Panc1 (cell line): ENCODE data around the gene SLC6A7. TPM values are rescaled to one million over a fixed set of nuclear protein-coding genes. Genes with fewer than 3 reads are reported as not detected.

Experiments used
- ATAC-seq: fragments of 200-7000 bp; cut with Tn5 transposase; 2 replicates; pipeline ENCODE4 v1.9.1; 2020; ENCODE audit warnings: mild to moderate bottlenecking, moderate library complexity
- BruUV-seq: library from RNA; stranded (reverse); fragments of 400-500 nt; replicated peaks from 2 replicates; lab custom pipeline; 2021; lab: Mats Ljungman, UMichigan
- CTCF ChIA-PET: fragments of 300-600 bp; sonication (Branson Sonifier 250); formaldehyde crosslinking; loops from one replicate; lab custom pipeline; 2022; ENCODE audit warnings: antibody characterized with exemption; lab: Charles Lee
- POLR2A ChIA-PET: fragments of 300-600 bp; sonication (Branson Sonifier 250); formaldehyde crosslinking; loops from one replicate; lab custom pipeline; 2022; ENCODE audit warnings: antibody characterized with exemption; lab: Charles Lee
- DNase-seq: peaks from one replicate; pipeline ENCODE4 v3.0.0-alpha.2; 2010; ENCODE audit warnings: low read depth, low spot score
- H3K27ac ChIP-seq: 2 replicates; pipeline ENCODE4 v1.5.1; 2011; ENCODE audit warnings: mild to moderate bottlenecking, low read length, inconsistent platforms
- H3K27me3 ChIP-seq: fragments of 200-500 bp; sonication (Bioruptor generic); 2 replicates; pipeline ENCODE4 v1.6.0; 2014; ENCODE audit warnings: low read length, inconsistent platforms; ENCODE audit not compliant: control insufficient read depth, insufficient read depth
- H3K36me3 ChIP-seq: fragments of 200-500 bp; sonication (Bioruptor generic); 2 replicates; pipeline ENCODE4 v1.5.1; 2014; ENCODE audit warnings: inconsistent platforms, mild to moderate bottlenecking, low read length, moderate library complexity; ENCODE audit not compliant: control insufficient read depth, insufficient read depth
- H3K4me1 ChIP-seq: 2 replicates; pipeline ENCODE4 v1.5.1; 2011; ENCODE audit warnings: inconsistent platforms, mild to moderate bottlenecking, low read length, moderate library complexity; ENCODE audit not compliant: control insufficient read depth, insufficient read depth
- H3K4me3 ChIP-seq, 2 experiments: 2 replicates each; pipeline ENCODE4 v1.5.1; 2011 to 2012; ENCODE audit warnings: low read depth in 2 of 2, low read length in 2 of 2, mild to moderate bottlenecking in 2 of 2, inconsistent platforms in 1 of 2, moderate library complexity in 1 of 2
- H3K9me3 ChIP-seq: fragments of 200-500 bp; sonication (Bioruptor generic); 2 replicates; pipeline ENCODE4 v1.5.1; 2014; ENCODE audit warnings: low read depth, mild to moderate bottlenecking, inconsistent platforms, low read length, moderate library complexity; ENCODE audit not compliant: control insufficient read depth, insufficient read depth
- POLR2AphosphoS5 ChIP-seq: IDR thresholded peaks from 2 replicates; pipeline ENCODE4 v1.6.1; 2012; ENCODE audit warnings: mild to moderate bottlenecking, low read depth, low read length, moderate library complexity
- SIN3A ChIP-seq: IDR thresholded peaks from 2 replicates; pipeline ENCODE4 v1.6.1; 2012; ENCODE audit warnings: low read depth, mild to moderate bottlenecking, low read length, moderate library complexity, borderline replicate concordance; ENCODE audit not compliant: insufficient read depth
- TCF7L2 ChIP-seq: IDR thresholded peaks from 2 replicates; pipeline ENCODE4 v1.6.1; 2011; ENCODE audit warnings: mild to moderate bottlenecking, low read depth, low read length, inconsistent platforms
- in situ Hi-C: cut with HindIII; loops from 2 replicates; pipeline ENCODE4 v1.10.0; 2016; ENCODE audit warnings: low sequenced_read_pairs, low pct_unique_long_range_greater_than_20kb
- intact Hi-C: fragments of 100-400 bp; cut with micrococcal nuclease; formaldehyde crosslinking; loops from one replicate; pipeline ENCODE4 v1.10.0; 2022; ENCODE audit not compliant: unreplicated experiment
- total RNA-seq: library from RNA; stranded (reverse); gene quantifications from one replicate; pipeline ENCODE4 v1.2.1, GENCODE V29; 2021; ENCODE audit not compliant: unreplicated experiment
- TF ChIP-seq, protein P1 (sequence below): fragments of 450-650 bp; IDR thresholded peaks from 2 replicates; pipeline ENCODE4 v1.5.1; 2017; ENCODE audit warnings: mild to moderate bottlenecking
- TF ChIP-seq, protein P2 (sequence below), 2 experiments: IDR thresholded peaks; 2 replicates each; pipeline ENCODE4 v1.6.1; 2011 to 2012; ENCODE audit warnings: low read depth in 2 of 2, control low read depth in 1 of 2, low read length in 1 of 2, mild to moderate bottlenecking in 1 of 2, moderate library complexity in 1 of 2; ENCODE audit not compliant: insufficient read depth in 1 of 2

SLC6A7 gene
- total RNA-seq, 1 experiment from 2014 or later = not detected

DNA sequence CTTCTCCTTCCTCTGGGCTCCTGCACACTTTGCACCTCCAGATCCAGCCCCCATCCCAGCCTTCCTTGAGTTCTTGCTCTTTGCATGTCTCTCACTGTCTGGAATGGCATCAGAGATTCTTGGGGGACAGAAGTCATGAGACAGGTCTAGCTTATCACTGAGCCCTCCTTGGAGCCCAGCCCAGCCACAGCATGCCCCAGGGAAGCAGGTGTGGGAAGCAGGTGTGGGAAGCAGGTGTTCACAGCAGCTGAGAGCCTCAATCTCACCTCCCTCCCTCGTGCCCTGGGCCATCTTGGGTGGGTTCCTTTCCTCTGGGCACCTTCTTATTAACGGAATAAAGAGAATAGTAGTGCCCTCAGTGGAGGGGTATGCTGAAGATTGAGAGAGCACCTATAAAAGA is 27.2 kb downstream of the SLC6A7 start:
- CTCF ChIA-PET = no interaction called here
- POLR2A ChIA-PET = no interaction called here
- Histone ChIP-seq H3K4me3 (no peak overlapping the region), H3K27ac (no peak overlapping the region), H3K36me3 (no peaks in the 10 kb centered on the region), H3K4me1 (no peaks in the 10 kb centered on the region), H3K27me3 (no peaks in the 10 kb centered on the region), H3K9me3 (no peaks in the 10 kb centered on the region)
- in situ Hi-C loops = no loop called here
- ATAC-seq = no peak
- intact Hi-C loops = no loop called here
- no peak for DNase-seq
- BruUV-seq = no TSS peak
- TF ChIP-seq, protein P1, sequence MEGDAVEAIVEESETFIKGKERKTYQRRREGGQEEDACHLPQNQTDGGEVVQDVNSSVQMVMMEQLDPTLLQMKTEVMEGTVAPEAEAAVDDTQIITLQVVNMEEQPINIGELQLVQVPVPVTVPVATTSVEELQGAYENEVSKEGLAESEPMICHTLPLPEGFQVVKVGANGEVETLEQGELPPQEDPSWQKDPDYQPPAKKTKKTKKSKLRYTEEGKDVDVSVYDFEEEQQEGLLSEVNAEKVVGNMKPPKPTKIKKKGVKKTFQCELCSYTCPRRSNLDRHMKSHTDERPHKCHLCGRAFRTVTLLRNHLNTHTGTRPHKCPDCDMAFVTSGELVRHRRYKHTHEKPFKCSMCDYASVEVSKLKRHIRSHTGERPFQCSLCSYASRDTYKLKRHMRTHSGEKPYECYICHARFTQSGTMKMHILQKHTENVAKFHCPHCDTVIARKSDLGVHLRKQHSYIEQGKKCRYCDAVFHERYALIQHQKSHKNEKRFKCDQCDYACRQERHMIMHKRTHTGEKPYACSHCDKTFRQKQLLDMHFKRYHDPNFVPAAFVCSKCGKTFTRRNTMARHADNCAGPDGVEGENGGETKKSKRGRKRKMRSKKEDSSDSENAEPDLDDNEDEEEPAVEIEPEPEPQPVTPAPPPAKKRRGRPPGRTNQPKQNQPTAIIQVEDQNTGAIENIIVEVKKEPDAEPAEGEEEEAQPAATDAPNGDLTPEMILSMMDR = no peak
- TF ChIP-seq SIN3A = no peak
- TF ChIP-seq, protein P2, sequence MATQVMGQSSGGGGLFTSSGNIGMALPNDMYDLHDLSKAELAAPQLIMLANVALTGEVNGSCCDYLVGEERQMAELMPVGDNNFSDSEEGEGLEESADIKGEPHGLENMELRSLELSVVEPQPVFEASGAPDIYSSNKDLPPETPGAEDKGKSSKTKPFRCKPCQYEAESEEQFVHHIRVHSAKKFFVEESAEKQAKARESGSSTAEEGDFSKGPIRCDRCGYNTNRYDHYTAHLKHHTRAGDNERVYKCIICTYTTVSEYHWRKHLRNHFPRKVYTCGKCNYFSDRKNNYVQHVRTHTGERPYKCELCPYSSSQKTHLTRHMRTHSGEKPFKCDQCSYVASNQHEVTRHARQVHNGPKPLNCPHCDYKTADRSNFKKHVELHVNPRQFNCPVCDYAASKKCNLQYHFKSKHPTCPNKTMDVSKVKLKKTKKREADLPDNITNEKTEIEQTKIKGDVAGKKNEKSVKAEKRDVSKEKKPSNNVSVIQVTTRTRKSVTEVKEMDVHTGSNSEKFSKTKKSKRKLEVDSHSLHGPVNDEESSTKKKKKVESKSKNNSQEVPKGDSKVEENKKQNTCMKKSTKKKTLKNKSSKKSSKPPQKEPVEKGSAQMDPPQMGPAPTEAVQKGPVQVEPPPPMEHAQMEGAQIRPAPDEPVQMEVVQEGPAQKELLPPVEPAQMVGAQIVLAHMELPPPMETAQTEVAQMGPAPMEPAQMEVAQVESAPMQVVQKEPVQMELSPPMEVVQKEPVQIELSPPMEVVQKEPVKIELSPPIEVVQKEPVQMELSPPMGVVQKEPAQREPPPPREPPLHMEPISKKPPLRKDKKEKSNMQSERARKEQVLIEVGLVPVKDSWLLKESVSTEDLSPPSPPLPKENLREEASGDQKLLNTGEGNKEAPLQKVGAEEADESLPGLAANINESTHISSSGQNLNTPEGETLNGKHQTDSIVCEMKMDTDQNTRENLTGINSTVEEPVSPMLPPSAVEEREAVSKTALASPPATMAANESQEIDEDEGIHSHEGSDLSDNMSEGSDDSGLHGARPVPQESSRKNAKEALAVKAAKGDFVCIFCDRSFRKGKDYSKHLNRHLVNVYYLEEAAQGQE (IDR thresholded peaks at IDR 0.05; ENCODE audit: insufficient read depth in 1 of 2, low read depth in 2 of 2, low read length in 1 of 2) = no peak
- TF ChIP-seq TCF7L2 = no peak
- no peak for TF ChIP-seq POLR2AphosphoS5

DNA sequence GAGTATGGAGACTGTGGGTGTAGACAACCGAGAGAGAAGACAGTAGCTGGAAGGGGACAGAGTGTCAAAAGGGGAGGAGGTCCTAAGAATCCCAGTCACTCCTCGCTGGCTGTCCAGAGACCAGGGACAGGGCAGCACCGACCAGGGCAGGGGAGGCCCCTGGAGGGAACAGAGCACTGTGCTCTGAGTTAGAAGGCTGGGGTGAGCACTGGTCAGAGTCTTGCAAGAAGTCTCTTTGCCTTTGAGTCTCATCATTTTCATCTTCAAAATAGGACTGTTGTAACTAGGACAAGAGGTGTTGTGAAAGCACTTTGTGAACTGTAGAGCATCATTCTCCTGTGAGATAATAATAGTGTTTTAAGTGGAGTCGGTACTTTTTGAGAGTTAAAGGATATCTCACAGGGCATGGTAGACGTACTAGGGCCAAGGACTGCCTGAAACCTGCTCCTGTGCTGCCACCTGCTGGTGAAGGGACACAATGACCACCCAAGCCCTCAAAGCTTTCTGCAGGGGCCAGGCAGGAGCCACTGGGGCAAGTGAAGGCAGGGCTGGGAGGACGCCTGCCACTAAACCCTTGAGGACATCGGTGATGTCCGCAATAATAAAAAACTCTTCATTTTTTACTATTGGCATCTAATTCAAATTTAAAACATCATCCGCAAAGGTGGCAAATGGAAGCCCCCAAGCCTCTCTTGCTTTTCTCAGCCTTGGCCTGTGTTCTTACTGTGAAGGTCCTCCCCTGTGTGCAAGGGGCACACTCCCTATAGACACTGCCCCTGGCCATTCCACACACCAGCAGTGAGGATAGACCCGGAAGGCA is 28.2 kb downstream of the SLC6A7 start:
- Histone ChIP-seq H3K27ac (no peak overlapping the region), H3K27me3 (no peaks in the 10 kb centered on the region), H3K4me3 (no peak overlapping the region), H3K4me1 (no peaks in the 10 kb centered on the region), H3K36me3 (no peaks in the 10 kb centered on the region), H3K9me3 (no peaks in the 10 kb centered on the region)
- in situ Hi-C loops (no loop called here), intact Hi-C loops (loop anchor here (1.0 kb wide), 2 partner anchors 57 to 88 kb away; no protein-coding TSS in a partner anchor)
- CTCF ChIA-PET = interaction anchor here (0.5 to 1.2 kb wide), 9 partner anchors 8 to 366 kb away, joined by 3 to 7 read pairs (median 4); no protein-coding TSS in a partner anchor
- ATAC-seq = peak; percentile 96
- no TSS peak for BruUV-seq
- POLR2A ChIA-PET = interaction anchor here (0.7 kb wide), 1 partner anchor 48 kb away, joined by 4 read pairs; no protein-coding TSS in a partner anchor
- no peak for TF ChIP-seq TCF7L2
- no peak for TF ChIP-seq SIN3A
- TF ChIP-seq POLR2AphosphoS5 = no peak
- TF ChIP-seq, protein P2 (IDR thresholded peaks at IDR 0.05; ENCODE audit: insufficient read depth in 1 of 2, low read depth in 2 of 2, low read length in 1 of 2) = no peak
- TF ChIP-seq, protein P1 = peak; percentile 91
- peak; percentile 60 for DNase-seq
